ENCODE data around the gene FAM89B. TPM values are rescaled to one million over a fixed set of nuclear protein-coding genes. Genes with fewer than 3 reads are reported as not detected.

FAM89B gene
- total RNA-seq, 1 experiment from 2014 or later = 67.9 TPM

- DNase-seq (ENCODE audit: low read depth) = no peak
These were observed 38.1 kb downstream of the FAM89B start for GRCh38 chr11:65610404-65610803.

- DNase-seq (ENCODE audit: low read depth) = no peak
These were observed 38.9 kb downstream of the FAM89B start for GRCh38 chr11:65611028-65611757.

DNA sequence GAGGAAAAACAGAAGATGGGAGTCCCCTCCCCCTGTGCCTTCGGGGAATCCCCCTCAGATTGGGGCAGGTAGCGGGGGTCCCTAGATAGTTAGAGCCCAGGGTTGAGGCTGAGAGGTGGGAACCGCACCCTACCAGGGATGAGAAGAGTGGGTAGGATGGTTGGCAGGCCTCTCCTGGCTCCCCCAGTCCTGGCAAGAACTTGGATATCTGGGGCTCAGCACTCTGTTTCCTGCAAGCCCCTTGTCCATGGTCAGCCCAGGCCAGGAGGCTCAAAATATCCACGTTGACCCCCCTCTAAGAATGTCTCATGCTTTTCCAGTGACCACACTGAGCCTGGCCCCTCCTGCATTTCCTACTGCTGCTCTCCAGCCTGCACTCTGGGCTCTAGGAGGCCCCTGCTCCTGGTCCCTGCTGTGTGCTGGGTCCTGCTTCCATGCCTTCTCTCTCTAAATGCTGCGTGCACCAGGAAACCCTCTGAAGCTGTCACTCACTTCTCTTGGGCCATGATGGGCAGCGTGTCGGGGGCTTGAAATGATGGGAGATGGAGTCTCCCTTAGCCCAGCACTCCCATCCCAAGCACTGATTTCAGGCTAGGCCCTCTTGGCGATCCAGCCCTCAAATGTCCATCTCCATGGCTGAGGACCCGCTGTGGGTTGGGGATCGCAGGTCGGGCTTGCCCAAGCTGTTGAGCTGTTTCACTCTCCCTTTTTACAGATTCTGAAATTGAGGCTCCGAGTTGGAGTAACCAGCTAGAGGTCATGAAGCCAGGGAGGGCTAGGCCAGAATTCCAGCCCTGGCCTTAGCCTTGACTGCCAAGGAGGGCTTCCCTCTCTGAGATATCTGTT lies 39.6 kb downstream of the FAM89B start:
- no peak for DNase-seq (ENCODE audit: low read depth)

DNA sequence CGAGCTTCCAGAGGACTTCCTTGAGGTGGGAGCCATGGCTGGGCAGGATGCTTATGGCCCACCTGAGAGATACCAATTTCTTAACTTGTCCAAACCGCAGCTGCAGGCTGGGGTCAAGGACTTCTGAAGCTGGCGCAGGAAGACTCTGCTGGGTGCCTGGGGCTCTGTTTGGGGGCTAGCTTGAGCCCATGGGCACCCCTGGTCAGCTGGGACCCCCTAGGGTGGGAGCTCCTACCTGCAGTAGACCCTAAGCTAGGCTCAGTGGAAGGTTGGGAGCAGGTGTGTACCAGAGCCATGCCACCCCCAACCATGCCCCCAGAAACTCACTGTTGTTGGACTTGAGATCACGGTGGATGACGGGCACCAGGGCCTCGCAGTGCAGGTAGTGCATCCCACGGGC lies 40.4 kb downstream of the FAM89B start:
- DNase-seq (ENCODE audit: low read depth) = no peak

DNA sequence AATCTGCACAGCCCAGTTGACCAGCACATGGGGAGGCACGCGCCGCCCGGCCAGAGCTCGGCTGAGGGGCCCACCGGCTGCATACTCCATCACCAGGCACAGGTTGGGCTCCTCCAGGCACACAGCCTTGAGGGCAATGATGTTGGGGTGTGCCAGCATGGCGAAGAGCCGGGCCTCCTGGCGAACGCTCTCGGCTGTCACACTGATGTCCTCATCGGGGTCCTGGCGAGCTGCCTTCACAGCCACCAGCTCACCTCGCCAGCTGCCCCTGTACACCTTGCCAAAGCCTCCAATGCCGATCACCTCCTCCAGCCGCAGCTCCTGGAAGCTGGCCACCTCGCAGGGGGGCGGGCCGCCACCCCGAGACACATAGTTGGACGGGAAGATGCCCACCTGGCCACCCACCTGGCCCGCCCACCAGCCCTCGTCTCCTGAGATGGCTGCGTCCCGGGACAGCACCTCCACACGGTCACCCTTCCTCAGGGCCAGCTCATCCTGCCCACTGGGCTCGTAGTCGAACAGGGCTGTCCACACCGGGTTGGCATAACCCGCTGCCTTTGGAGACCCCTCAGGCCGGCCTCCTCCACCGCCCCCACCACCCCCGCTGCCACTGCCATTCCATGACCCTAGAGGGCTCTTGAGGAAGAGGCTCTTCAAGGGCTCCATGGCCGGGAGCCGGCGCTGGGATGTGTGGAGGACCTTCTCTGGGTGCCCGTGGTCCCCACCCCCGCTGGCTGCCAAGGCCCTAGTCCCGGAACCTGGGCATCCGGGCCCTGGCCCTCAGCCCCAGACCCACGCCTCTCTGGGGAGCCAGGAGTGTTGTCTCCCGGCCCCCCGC lies 41.0 kb downstream of the FAM89B start:
- DNase-seq (ENCODE audit: low read depth) = no peak

DNA sequence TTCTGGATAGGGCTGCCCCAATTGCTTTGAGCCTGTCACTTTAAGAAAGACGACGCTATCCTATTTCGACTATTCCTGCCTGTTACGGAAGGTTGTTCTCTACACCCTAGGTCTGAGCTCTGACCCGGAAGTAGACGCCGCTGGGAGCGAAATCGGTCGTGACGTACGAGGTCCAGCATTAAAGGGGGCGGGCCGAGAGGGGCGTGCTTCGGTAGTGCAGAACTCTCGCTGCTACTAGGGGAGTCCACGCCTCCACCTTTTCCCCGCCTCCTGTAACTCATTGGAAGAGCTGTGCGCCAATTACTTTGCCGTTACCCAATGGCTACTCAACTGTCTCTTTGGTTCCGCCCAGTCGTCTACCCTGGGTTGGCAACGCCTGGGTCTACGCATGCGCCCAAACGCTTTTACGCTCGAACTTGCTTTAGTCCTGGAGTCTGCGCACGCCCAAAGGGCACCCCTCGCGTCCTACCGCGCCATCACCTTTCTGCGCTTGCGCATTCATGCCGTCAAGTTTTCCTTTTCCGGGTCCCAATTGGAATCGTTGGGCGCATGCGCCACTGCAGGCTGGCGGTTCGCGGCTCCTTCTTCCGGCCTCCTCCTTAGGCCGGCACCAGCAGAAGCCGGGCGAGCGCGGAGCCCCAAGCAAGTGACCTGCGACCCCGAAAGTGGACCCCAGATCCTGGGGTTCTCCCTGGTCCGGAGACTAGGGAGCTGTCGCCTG lies 43.1 kb downstream of the FAM89B start, which contains the start of gene PCNX3:
Gene PCNX3 (plus strand): TSS at position 548 of the 721 bp plus-strand sequence. CDS start 536 bp downstream, outside the sequence.
- DNase-seq (ENCODE audit: low read depth) = peak; percentile 100

- DNase-seq (ENCODE audit: low read depth) = no peak
These were observed 43.7 kb downstream of the FAM89B start for GRCh38 chr11:65615950-65616574.

GRCh38 chr11:65616575-65617001 lies 44.2 kb downstream of the FAM89B start:
- no peak for DNase-seq (ENCODE audit: low read depth)

GRCh38 chr11:65617136-65617850 lies 45.0 kb downstream of the FAM89B start:
- DNase-seq (ENCODE audit: low read depth) = no peak

DNA sequence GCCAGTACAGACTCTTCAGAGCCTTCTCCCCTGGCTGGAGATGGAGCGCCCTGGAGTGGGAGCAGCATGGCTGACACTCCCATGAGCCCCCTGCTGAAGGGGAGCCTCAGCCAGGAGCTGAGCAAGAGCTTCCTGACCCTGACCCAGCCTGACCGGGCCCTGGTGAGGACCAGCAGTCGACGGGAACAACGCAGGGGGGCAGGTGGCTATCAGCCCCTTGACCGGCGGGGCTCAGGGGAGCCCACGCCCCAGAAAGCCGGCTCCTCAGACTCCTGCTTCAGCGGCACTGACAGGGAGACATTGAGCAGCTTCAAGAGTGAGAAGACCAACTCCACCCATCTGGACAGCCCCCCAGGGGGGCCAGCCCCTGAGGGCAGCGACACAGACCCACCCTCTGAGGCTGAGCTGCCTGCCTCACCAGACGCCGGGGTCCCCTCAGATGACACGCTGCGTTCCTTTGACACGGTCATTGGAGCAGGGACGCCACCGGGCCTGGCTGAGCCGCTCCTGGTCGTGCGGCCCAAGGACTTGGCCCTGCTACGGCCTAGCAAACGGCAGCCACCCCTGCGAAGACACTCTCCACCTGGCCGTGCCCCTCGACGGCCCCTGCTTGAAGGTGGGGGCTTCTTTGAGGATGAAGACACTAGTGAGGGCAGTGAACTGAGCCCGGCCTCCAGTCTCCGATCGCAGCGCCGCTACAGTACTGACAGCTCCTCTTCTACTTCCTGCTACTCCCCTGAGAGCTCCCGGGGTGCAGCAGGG lies 45.8 kb downstream of the FAM89B start:
- DNase-seq (ENCODE audit: low read depth) = no peak

DNA sequence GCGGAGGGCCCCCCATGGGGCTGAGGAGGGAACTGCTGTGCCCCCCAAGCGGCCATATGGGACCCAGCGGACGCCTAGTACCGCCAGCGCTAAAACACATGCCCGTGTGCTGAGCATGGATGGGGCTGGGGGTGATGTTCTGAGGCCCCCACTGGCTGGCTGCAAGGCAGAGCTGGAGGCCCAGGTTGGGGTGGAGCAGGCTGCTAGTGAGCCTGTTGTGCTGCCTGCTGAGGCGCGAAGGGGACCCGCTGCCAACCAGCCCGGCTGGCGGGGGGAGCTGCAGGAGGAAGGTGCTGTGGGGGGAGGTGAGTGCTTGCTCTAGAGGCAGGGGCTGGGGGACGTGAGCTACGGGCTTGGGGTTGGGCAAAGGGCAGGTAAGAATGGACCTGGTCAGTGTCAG lies 46.4 kb downstream of the FAM89B start:
- DNase-seq (ENCODE audit: low read depth) = no peak

DNA sequence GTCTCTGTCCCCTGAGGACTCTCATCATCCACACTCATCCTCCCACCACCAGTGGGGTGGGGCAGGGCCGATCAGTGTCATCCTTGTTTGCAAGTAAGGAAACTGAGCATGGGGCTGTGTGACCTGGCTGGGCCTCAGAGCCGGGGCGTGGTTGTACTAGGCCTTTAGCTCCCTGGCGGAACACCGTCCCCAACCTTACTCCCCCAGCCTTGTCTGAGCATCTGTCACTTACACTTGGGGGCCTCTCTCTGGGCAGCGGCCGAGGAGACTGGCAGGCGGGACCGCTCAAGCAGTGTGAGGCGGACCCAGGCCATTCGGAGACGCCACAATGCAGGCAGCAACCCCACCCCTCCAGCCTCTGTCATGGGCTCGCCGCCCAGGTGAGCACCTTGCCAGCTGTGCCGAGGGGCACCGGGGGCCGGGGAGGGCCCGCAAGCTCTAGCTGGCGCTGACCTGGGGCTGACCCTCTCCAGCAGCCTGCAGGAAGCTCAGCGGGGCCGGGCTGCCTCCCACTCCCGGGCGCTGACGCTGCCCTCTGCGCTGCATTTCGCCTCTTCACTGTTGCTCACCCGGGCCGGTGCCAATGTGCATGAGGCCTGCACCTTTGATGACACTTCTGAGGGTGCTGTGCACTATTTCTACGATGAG lies 47.1 kb downstream of the FAM89B start:
- no peak for DNase-seq (ENCODE audit: low read depth)

GRCh38 chr11:65620666-65621065 lies 48.3 kb downstream of the FAM89B start:
- no peak for DNase-seq (ENCODE audit: low read depth)

DNA sequence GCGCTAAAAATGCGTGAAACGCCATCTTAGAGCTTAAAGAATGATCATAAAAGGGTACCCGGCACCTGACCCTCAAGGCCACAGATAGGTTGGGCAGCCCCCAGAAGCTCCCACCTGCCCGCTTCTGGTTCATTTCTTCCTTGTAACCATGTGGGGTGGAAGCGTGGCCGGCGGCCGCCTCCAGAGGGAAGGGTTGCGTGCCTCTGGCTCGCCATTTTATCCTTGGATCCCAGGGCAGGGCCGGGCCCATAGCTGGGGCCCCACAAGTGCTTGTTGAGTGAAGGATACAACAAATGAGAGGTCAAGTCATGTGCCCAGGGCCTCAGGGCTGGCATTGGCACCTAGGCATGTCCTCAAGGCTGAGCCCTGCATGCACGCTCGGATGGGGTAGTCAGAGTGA lies 49.1 kb downstream of the FAM89B start:
- DNase-seq (ENCODE audit: low read depth) = no peak

- DNase-seq (ENCODE audit: low read depth) = no peak
These were observed 49.7 kb downstream of the FAM89B start for GRCh38 chr11:65622011-65622410.

GRCh38 chr11:65623177-65623576 lies 50.8 kb downstream of the FAM89B start:
- DNase-seq (ENCODE audit: low read depth) = no peak

Data from LHCN-M2 (cell line).